GM18505 (cell line): Measurements from ENCODE around the gene LTBR.

Experiments used
- ATAC-seq: cut with Tn5 transposase; IDR thresholded peaks from one replicate; pipeline ENCODE4 v1.9.1; 2021; ENCODE audit not compliant: unreplicated experiment
- POLR2A ChIP-seq: IDR thresholded peaks from 4 replicates; pipeline ENCODE4 v1.6.1; 2011; ENCODE audit warnings: borderline replicate concordance; ENCODE audit not compliant: insufficient read depth, insufficient read length; ENCODE audit errors: extremely low read depth

Gene LTBR

DNA sequence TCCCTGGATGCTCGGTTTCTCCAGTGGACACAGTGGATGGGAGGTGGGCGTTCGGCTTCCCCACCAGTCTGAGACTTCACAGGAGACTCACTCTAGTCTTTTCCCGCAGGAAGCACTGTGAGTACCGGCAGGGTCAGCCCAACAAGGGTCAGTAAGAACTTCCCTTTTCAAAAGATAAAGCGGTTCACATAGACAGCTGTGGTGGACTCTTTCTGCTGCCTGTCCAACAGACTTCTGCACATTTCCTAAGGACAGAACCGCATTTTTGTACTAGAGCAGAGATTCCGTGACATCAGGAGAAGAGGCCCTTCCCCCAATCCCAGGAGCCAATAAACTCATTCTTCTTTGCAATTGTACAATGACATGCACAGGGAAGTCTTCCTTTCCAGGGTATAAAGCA, 10.4 kb downstream of the LTBR start:
- no peak for ATAC-seq
- TF ChIP-seq POLR2A, result no peak

DNA sequence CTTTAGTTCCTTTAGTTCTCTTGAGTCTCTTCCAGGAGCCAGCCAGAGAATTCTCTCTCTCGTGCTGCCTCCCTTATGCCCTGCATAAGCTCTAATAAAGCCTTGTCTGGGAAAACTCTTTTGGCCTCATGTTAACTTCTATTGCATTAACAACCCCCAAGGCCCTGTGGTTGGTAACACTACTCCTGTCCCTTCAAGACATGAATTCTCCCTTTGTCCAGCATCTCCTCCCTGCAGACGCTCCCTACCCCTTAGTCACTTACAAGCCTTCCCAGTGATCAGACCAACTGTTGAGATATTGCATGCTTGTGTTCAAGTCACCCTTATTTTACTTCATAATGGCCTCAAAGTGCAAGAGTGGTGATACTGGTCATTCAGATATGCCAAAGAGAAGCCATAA, 12.1 kb downstream of the LTBR start:
- no peak for ATAC-seq

DNA sequence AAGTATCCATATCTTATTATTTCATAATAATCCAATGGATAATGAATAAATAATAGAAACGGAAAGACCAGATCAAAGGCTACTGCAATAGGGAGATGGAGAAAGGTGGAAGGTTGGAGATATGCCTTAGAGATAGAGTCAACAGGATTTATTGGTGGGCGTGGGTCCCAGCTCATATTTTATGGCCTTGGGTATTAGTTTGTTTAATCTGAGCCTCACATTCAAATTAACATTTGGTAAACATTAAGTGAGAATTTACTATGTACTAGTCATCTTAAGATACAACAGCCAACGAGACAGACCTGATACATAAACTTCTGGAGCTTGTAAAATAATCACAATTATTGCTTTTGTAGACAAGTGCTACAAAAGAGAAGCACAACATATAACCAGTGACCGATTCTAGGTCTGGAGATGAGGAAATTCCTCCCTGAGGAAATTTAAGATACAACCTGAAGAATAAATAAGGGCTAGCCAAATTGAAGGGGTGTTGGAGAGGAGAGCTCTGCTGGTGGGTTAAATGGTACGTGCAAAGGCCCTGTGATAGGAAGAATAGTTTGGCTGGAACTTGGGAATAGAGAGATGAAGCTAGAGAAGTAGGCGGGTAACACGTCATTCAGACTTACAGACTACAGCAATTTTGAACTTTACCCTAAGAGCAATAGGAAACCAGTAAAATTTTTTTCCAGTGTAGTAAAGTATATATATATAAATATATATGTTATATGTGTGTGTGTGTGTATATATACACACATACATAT, 16.1 kb downstream of the LTBR start:
- TF ChIP-seq POLR2A, result no peak

More for the DNA sequence above, 12.1 kb downstream of the LTBR start:
- TF ChIP-seq POLR2A, result no peak

GRCh38 chr12:6404390-6404789, 20.4 kb downstream of the LTBR start:
- ATAC-seq, result no peak
- TF ChIP-seq POLR2A, result no peak

More for the DNA sequence above, 16.1 kb downstream of the LTBR start:
- no peak for ATAC-seq

- TF ChIP-seq POLR2A, result no peak
Observed at GRCh38 chr12:6405963-6406362, 22.0 kb downstream of the LTBR start.

GRCh38 chr12:6407236-6407954, 23.4 kb downstream of the LTBR start:
- TF ChIP-seq POLR2A, result no peak
- ATAC-seq, result no peak

More at GRCh38 chr12:6405963-6406362, 22.0 kb downstream of the LTBR start:
- no peak for ATAC-seq

DNA sequence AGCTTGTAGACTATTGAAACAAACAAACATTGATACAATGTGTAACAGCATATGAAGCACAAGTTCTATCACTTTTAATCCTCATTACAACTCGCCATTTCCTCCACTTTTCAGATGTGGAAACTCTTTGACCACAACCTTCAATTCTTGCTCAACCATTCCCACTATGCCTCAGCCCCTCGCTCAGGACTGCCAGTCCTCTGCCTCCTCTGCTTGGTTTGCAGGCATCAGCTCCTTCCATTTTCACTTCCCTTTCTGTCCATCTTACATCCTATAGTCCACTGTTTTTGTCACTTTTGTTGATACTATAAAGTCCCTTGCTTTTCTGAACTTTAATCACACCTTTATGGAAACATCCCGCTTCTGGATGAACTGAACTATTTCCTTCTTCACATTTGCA, 32.6 kb downstream of the LTBR start:
- ATAC-seq, result no peak
- no peak for TF ChIP-seq POLR2A

GRCh38 chr12:6418796-6419195, 34.8 kb downstream of the LTBR start:
- no peak for ATAC-seq
- no peak for TF ChIP-seq POLR2A

- ATAC-seq, result no peak
- no peak for TF ChIP-seq POLR2A
Observed at GRCh38 chr12:6420364-6420763, 36.4 kb downstream of the LTBR start.

DNA sequence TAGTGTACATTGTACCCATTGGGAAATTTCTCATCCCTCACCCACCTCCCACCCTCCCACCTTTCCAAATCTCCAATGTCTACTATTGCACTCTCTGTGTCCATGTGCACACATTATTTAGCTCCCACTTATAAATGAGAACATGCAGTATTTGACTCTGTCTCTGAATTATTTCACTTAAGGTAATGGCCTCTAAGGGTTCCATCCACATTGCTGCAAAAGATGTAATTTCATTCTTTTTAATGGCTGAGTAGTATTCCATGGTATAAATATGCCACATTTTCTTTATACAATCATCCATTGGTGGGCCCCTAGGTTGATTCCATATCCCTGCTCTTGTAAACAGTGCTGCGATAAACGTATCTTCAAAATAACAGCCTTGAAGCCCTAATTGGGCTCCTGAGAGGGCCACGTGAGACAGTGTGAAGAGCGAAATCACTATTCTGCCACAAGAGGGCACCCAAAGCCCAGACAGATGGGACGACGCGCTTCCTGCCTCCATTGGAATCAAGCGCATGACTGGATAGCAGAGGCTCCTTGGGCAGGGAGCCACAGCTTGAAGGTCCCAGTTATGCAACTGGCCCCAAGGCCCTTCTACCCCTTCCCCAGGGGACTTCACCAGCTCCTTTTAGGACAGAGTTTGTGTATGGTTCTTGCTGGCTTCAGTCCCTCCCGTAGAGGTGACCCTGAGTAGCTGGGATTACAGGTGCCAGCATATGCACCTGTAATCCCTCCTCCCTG, 39.5 kb downstream of the LTBR start:
- no peak for ATAC-seq

DNA sequence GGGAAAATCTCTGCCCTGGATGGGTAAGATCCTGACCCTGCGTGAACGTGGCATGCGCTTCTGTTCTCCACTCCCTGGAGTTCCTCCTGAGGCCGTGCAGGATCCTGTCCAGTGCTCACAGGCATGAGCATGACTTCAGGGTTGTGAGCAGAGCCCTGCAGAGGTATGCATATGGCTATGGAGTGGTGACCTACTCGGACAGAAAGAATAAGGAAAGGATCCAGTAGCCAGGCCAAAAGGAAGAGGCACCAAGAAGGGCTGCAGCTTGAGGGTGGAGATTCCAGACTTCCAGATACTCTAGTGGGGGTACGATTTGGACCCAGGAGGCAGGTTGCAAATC, 40.0 kb downstream of the LTBR start:
- no peak for ATAC-seq
- TF ChIP-seq POLR2A, result no peak

More for the DNA sequence above, 39.5 kb downstream of the LTBR start:
- TF ChIP-seq POLR2A, result no peak

DNA sequence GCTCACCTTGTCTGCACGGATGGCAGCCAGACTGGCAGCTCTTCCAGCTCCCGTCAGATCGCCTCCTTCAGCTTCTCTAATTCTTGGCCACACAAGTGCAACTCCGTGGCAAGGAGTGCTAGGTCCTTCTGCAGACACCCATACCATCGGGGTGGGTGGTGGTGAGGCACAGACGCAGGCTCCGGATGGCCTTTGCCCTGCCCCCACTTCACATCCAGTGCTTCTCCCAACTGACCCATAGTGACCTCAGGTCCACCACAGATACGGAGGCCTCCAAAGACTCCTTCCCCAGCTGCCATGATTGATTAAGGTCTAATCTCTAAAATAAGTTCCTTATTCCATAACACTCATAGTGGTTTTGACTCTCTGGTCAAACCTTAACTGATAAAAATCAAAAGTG, 40.9 kb downstream of the LTBR start:
- no peak for TF ChIP-seq POLR2A
- no peak for ATAC-seq
